ENCODE results near the gene GAGE13. TPM values are rescaled to one million over a fixed set of nuclear protein-coding genes. Genes with fewer than 3 reads are reported as not detected.

Gene GAGE13
- total and polyA plus RNA-seq, 2 of the 4 experiments (the other 2 are of a cell fraction), result not detected

DNA sequence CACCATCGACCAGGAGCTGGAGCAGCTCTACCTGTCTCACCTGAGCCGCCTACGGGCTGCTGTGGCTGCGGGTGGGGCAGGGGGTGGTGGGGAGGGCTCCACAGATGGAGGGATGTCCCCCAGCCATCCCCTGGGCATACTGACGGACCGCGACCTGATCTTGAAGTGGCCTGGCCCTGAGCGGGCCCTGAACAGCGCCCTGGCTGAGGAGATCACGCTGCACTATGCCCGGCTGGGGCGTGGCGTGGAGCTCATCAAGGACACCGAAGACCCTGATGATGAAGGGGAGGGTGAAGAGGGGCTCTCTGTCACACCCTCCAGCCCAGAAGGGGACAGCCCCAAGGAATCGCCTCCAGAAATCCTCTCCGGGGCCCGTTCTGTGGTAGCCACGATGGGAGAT, 45.2 kb upstream of the GAGE13 start:
- 40% methylated on average over 1 of the region's 18 CpGs; no CpG with 5 or more reads in 1 of the 2 experiments for WGBS, 2 experiments (ENCODE audit: extremely low coverage in 2 of 2, insufficient read length in 1 of 2)
- Histone ChIP-seq H4K20me1 (ENCODE audit: insufficient read depth, low read length) (no peaks in the 10 kb centered on the region), H2BK15ac (ENCODE audit: low read depth, low read length) (no peak overlapping the region), H3K4me2 (ENCODE audit: low read depth, low read length) (no peak overlapping the region), H3K56ac (ENCODE audit: extremely low read depth, insufficient read depth, low read length) (no peak overlapping the region), H2BK120ac (ENCODE audit: low read depth, low read length) (no peak overlapping the region), H4K91ac (ENCODE audit: insufficient read depth, low read depth, low read length) (no peak overlapping the region), H3K27me3 (ENCODE audit: control insufficient read depth, insufficient read depth, low read length) (peaks cover 2% of the 10 kb centered on the region; the same call in 1 of the 2 replicates), H3K79me1 (ENCODE audit: low read depth in 1 of 2, low read length in 2 of 2) (no peaks in the 10 kb centered on the region), H4K8ac (ENCODE audit: low read depth in 2 of 2, low read length in 2 of 2) (no peak overlapping the region), H3K36me3 (ENCODE audit: control insufficient read depth, insufficient read depth, low read length) (no peaks in the 10 kb centered on the region), H3K27ac (ENCODE audit: insufficient read depth, low read length) (no peak overlapping the region), H3K18ac (ENCODE audit: low read depth, low read length) (no peak overlapping the region), H3K14ac (replicated peaks; ENCODE audit: low read depth, low read length) (no peak overlapping the region), H3K9me1 (ENCODE audit: insufficient read depth, low read length) (no peaks in the 10 kb centered on the region; the same call in 1 of the 2 replicates), H2AK5ac (ENCODE audit: low read depth, low read length) (no peak overlapping the region), H3K9me3 (ENCODE audit: control insufficient read depth, insufficient read depth, low read length) (no peaks in the 10 kb centered on the region), H2BK20ac (ENCODE audit: low read depth, low read length) (no peak overlapping the region), H2AK9ac (replicated peaks; ENCODE audit: low read depth, low read length, poor library complexity) (no peak overlapping the region), H4K5ac (ENCODE audit: low read depth, low read length) (no peak overlapping the region), H2BK5ac (ENCODE audit: low read depth, low read length, poor library complexity, severe bottlenecking) (no peak overlapping the region), H3K4me1 (ENCODE audit: control insufficient read depth, insufficient read depth, low read length) (no peaks in the 10 kb centered on the region), H3K23ac (ENCODE audit: low read depth, low read length) (no peak overlapping the region), H3K4me3 (ENCODE audit: insufficient read depth, low read depth, low read length) (no peak overlapping the region), H3K9ac (ENCODE audit: low read depth, low read length) (no peak overlapping the region), H2AFZ (replicated peaks; ENCODE audit: low read length, poor library complexity) (no peak overlapping the region), H3K4ac (ENCODE audit: low read depth, low read length) (no peak overlapping the region)
- ATAC-seq (ENCODE audit: low read depth) (no peak), DNase-seq (no peak)
- no peak for TF ChIP-seq POLR2A (IDR thresholded peaks at IDR 0.05; ENCODE audit: low read depth, low read length)
- TF ChIP-seq NFE2L2 (IDR thresholded peaks at IDR 0.05; ENCODE audit: low read depth, low read length), result no peak
- TF ChIP-seq, protein P1, sequence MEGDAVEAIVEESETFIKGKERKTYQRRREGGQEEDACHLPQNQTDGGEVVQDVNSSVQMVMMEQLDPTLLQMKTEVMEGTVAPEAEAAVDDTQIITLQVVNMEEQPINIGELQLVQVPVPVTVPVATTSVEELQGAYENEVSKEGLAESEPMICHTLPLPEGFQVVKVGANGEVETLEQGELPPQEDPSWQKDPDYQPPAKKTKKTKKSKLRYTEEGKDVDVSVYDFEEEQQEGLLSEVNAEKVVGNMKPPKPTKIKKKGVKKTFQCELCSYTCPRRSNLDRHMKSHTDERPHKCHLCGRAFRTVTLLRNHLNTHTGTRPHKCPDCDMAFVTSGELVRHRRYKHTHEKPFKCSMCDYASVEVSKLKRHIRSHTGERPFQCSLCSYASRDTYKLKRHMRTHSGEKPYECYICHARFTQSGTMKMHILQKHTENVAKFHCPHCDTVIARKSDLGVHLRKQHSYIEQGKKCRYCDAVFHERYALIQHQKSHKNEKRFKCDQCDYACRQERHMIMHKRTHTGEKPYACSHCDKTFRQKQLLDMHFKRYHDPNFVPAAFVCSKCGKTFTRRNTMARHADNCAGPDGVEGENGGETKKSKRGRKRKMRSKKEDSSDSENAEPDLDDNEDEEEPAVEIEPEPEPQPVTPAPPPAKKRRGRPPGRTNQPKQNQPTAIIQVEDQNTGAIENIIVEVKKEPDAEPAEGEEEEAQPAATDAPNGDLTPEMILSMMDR (conservative IDR thresholded peaks at IDR 0.05; ENCODE audit: low read depth, low read length), result no peak
- TF ChIP-seq, protein P2, sequence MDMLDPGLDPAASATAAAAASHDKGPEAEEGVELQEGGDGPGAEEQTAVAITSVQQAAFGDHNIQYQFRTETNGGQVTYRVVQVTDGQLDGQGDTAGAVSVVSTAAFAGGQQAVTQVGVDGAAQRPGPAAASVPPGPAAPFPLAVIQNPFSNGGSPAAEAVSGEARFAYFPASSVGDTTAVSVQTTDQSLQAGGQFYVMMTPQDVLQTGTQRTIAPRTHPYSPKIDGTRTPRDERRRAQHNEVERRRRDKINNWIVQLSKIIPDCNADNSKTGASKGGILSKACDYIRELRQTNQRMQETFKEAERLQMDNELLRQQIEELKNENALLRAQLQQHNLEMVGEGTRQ (IDR thresholded peaks at IDR 0.05; ENCODE audit: low read depth, low read length), result no peak
- no peak for TF ChIP-seq CEBPB (IDR thresholded peaks at IDR 0.05; ENCODE audit: low read depth, low read length)
- no peak for TF ChIP-seq BHLHE40 (IDR thresholded peaks at IDR 0.05; ENCODE audit: low read depth, low read length)
- TF ChIP-seq, protein P3, sequence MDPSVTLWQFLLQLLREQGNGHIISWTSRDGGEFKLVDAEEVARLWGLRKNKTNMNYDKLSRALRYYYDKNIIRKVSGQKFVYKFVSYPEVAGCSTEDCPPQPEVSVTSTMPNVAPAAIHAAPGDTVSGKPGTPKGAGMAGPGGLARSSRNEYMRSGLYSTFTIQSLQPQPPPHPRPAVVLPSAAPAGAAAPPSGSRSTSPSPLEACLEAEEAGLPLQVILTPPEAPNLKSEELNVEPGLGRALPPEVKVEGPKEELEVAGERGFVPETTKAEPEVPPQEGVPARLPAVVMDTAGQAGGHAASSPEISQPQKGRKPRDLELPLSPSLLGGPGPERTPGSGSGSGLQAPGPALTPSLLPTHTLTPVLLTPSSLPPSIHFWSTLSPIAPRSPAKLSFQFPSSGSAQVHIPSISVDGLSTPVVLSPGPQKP (IDR thresholded peaks at IDR 0.05; ENCODE audit: borderline replicate concordance, low read depth, low read length), result no peak
- TF ChIP-seq FOS (IDR thresholded peaks at IDR 0.05; ENCODE audit: low read depth, low read length), result no peak
- no peak for TF ChIP-seq MAZ (IDR thresholded peaks at IDR 0.05; ENCODE audit: borderline replicate concordance, low read depth, low read length)
- no peak for TF ChIP-seq MAFK (IDR thresholded peaks at IDR 0.05; ENCODE audit: low read depth, low read length)
- no peak for TF ChIP-seq RCOR1 (IDR thresholded peaks at IDR 0.05; ENCODE audit: insufficient replicate concordance, low read length)
- no peak for TF ChIP-seq MXI1 (IDR thresholded peaks at IDR 0.05; ENCODE audit: borderline replicate concordance, low read depth, low read length)
- no peak for TF ChIP-seq SMC3 (IDR thresholded peaks at IDR 0.05; ENCODE audit: low read depth, low read length)
- dilution Hi-C loops (cut with HindIII; ENCODE audit: low sequenced_read_pairs, unreplicated experiment), result no loop called here
- no TSS peak for BruUV-seq (replicated peaks)
- in situ Hi-C loops (cut with MboI; ENCODE audit: low sequenced_read_pairs), result no loop called here
- intact Hi-C loops (cut with micrococcal nuclease), result loop anchor here (10.0 kb wide), 1 partner anchor 1021 kb away; no protein-coding TSS in a partner anchor
- ChIA-PET CTCF (no interaction called here), POLR2A (ENCODE audit: unreplicated experiment) (no interaction called here)
